Breast epithelium (tissue), 3 donors: ENCODE results near the gene OR52N2.

Experiments used
- CTCF ChIP-seq, 3 donors: fragments of 450-650 bp; IDR thresholded peaks; one replicate each; pipeline ENCODE4 v1.5.1; 2016 to 2017; ENCODE audit warnings: antibody characterized with exemption in 3 of 3, mild to moderate bottlenecking in 3 of 3, moderate library complexity in 3 of 3
- POLR2A ChIP-seq: fragments of 450-650 bp; IDR thresholded peaks from one replicate; pipeline ENCODE4 v1.6.1; 2016; ENCODE audit warnings: antibody characterized with exemption, mild to moderate bottlenecking, moderate library complexity
- POLR2AphosphoS5 ChIP-seq, 3 donors: sonication (generic); formaldehyde crosslinking; IDR thresholded peaks; one replicate each; pipeline ENCODE4 v1.6.1; 2017; ENCODE audit warnings: antibody characterized with exemption in 3 of 3

- no peak for TF ChIP-seq CTCF (IDR thresholded peaks at IDR 0.05)
- TF ChIP-seq POLR2A = no peak
- TF ChIP-seq POLR2AphosphoS5 (IDR thresholded peaks at IDR 0.05) = no peak
Observed at GRCh38 chr11:5809905-5810795, 1.4 kb downstream of the OR52N2 start.
